Inflammatory macrophage treated with lipopolysaccharide for 4 hours (primary cell): ENCODE results near the gene TFR2.

Source experiments
- DNase-seq: peaks from one replicate; pipeline ENCODE4 v3.0.0-alpha.2; 2020

The TFR2 gene

DNA sequence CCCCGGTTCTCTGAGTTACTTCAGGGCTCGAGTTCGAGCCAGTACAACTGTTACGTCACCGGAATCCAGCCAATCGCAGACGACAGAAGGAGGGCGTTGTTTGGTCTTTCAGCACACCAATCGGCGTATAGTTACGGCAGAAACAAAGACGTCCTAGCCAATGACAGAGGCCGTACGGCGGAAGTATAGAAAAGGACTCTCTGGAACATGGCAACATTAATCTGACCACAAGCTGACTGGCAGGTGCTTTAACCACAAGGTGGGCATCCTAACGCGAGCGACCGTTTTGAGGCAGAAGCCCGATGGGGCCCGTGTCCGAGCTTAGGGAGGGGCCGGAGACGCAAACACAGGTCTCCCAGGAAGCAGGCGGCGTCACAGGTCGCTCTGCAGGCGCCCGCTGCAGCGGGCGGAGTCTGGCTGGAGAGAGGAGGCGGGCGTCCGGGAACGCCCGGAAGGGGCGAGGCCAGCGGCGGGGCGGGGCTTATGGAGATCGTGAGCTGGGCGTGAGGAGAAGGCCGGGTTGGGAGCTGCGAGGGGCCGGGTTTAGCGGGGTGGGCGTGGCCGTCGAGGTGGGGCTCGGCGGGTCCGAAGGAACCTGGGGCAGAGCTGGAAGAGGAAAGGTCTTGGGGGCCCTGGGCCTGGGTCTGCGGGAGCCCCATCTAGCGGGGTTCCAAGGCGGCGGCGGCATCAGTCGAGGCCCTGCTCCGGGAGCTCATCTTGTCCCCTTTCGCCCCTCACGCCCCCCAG lies 29.2 kb downstream of the TFR2 start, which contains the start of gene MOSPD3:
TSS of gene MOSPD3 (plus strand) at position 558 of the 747 bp plus-strand sequence. CDS start 252 bp downstream, outside the sequence.
- DNase-seq: peak; percentile 99

DNA sequence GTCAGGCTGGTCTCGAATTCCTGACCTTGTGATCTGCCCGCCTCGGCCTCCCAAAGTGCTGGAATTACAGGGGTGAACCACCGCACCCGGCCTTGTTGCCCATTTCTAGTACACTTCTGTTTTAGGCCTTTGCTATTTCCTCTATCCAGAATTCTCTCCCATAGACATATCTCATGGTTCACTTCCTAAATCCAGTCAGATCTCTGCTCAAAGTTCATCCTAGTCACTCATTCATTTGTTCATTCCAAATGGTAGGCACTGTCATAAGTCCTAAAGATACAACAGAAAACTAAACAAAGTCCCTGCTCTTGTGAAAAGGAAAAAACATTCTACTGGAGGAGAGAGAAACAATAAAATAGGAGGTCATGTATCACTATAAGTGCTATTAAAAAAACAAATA lies 31.4 kb downstream of the TFR2 start:
- DNase-seq: peak; percentile 33

DNA sequence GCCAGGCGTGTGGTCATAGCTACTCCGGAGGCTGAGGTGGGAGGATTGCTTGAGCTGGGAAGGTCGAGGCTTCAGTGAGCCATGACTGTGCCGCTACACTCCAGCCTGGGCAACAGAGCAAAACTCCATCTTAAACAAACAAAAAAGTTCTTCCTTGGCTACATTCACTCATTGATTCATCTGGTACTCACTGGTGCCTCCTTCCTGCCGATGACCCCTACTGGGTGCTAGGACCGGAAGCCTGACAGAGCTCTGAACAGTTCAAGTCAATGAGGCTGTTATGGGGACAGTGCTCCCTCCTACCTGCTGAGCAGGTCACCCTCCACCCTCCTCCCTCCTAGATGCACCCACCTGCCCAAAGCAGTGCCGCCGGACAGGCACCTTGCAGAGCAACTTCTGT lies 34.2 kb downstream of the TFR2 start:
- DNase-seq: no peak

DNA sequence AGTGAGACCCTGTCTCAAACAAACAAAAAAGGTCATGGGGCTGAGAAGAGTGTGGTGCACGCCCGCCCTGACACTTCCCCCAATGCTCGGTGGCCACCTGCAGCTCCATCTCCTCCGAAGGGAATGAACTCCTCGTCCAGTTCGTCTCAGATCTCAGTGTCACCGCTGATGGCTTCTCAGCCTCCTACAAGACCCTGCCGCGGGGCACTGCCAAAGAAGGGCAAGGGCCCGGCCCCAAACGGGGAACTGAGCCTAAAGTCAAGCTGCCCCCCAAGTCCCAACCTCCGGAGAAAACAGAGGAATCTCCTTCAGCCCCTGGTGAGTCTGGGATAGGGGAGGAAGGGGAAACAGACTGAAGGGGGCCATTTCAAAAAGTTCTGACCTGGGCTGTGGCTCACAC lies 35.0 kb downstream of the TFR2 start:
- DNase-seq: no peak

DNA sequence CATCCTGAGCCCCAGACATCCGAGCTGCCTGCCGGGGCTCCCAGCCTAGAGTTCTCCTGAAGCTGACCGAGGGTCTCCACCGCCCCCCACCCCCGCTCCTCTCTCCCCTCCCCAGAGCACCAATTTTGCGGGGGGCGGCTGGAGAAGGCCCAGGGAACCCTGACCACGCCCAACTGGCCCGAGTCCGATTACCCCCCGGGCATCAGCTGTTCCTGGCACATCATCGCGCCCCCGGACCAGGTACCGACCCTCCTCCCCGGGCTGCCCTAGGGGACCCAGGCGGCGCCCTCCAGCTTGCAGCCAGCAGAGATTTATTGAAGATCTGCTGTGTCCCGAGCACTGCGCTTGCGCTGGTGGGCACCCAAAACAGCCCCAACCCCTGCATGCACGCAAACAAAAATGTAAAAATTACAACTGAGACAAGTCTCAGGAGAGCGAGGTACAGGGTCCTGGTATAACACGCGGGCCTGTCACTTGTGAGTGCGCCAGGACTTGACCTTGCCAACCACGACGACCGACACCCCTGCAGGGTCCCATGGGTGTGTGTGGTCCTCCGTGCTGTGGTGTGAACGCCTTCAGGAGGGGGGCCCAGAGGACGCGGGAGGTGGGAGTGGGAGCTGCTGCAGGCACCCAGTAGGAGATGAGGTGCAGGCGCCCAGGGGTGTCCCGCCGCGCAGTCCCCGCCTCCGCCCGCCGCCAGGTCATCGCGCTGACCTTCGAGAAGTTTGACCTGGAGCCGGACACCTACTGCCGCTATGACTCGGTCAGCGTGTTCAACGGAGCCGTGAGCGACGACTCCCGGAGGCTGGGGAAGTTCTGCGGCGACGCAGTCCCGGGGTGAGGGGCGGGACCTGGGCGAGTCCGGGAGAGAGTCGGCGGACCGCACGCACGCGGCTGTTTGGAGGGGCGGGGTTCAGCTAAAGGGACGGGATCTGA lies 36.1 kb downstream of the TFR2 start:
- peak; percentile 49 for DNase-seq

DNA sequence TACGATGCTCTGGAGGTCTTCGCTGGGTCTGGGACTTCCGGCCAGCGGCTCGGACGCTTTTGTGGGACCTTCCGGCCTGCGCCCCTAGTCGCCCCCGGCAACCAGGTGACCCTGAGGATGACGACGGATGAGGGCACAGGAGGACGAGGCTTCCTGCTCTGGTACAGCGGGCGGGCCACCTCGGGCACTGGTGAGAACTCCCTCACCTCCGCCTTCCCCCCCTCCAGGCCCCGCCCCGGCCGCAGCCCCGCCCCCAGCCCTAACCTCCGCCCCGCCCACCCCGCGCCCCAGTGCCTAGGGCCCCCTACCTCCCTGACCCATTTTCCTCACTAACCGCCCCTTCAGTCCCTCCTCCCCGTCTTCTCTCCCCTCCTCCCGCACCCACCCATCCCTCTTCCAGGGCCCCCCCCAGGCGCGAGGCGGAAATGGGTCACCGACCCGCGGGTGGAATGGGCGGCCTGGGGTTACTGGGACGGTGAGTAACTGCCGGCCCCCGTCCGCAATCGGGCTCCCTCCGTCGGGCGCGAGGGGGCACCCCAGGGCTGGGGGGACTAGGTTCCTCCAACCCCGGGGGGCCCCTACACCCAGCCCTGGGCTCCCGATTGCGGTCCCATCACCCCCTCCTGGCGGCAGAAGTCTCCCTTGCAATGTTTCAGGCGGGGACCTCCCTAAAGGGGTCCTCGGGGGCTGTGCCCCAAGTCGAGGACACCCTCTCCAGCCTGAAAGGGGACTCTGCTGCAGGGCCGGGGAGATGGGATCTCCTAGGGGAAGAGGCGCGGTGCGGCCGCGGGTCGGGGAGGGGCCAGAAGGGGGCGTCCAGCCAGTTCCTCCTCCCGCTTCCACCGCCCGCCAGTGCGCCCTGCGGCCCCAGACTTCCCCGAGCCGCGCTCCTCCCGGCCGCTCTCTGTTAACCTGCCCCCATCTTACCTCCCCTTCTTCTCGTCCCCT lies 37.0 kb downstream of the TFR2 start:
- peak; percentile 63 for DNase-seq

DNA sequence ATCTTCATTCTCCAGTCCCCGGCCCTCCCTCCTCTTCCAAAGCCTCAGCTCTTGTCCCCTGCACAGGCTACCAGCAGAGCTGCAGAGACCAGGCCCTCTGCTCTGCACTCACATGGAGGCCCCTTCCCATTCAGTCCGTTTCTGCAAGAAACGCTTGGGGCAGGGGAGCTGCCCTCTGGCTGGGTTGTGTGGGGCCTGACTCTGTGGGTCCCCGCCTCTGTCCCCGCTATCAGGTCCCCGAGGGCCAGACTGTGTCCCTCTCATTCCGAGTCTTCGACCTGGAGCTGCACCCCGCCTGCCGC lies 37.7 kb downstream of the TFR2 start:
- DNase-seq: no peak

DNA sequence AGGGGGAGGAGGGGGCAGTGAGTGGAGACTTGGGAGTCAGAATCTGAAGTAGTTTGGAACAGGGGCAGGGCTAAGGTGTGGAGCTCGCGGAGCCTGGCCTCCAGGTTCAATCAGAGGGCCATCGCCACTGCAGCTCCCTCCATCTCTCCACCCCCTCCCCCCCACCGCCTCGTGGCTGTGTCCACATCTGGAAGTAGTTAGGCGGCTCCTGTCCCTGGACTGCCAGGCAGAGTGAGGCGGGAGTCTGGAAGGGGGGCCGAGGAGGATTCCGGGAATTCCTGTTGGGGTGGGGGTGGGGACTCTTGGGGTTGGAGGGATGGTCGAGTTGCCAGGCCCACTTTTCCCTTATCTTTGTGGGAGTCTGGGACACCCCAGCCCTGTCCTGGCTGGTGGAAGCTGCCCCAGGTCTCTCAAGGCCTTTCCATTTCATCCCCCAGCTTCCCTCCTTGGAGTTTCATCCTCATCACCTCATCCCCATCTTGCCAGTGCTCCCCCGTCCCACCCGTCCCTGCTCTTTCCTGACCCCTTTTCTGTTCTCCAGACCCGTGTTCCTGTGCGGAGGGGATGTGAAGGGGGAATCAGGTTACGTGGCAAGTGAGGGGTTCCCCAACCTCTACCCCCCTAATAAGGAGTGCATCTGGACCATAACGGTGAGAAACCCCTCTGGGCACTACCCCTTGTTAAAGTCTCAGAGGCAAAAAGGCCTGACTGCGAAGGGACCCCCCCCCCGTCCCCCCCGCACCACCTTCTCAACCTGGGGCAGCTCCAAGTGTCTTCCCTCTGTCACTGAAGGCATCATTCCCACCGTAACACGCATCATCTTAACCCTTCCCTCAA lies 38.2 kb downstream of the TFR2 start:
- DNase-seq: no peak

DNA sequence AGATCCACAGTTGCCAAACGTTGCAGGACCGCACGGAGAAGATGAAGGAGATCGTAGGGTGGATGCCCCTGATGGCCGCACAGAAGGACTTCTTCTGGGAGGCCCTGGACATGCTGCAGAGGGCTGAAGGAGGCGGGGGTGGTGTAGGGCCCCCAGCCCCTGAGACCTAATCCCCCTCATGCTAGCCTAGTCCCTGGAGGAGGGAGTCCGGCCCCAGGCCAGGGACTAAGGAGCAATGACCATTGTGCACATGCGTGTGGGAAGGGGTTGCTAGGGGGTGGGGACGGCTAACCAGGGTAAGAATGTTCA lies 40.7 kb downstream of the TFR2 start:
- no peak for DNase-seq

DNA sequence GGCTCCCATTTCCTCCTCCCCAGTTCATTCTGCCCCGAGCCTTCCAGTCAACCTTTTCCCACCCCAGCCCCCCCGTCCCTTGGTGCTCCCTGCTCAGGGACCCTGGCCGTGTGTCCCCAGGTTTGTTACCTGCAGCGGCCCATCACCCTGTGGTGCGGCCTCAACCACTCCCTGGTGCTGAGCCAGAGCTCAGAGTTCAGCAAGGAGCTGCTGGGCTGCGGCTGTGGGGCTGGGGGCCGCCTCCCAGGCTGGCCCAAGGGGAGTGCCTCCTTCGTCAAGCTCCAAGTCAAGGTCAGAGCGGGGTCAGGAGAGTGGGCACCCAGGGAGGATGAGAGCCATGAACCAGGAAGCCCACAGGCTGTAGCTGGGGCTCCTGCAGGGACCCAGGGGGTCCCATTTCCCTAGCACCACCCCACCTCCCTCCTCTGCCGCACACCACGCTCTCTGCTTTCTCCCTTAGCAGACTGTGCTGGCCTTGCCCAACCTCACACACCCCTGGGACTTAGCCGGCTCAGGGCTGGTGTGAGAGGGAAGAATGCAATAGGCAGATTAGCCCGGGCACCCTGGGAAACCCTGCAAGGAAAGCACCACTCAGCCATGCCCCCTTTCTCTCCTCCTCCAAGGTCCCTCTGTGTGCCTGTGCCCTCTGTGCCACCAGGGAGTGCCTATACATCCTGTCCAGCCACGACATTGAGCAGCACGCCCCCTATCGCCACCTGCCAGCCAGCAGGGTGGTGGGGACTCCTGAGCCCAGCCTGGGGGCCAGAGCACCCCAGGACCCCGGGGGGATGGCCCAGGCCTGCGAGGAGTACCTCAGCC lies 41.2 kb downstream of the TFR2 start:
- no peak for DNase-seq

DNA sequence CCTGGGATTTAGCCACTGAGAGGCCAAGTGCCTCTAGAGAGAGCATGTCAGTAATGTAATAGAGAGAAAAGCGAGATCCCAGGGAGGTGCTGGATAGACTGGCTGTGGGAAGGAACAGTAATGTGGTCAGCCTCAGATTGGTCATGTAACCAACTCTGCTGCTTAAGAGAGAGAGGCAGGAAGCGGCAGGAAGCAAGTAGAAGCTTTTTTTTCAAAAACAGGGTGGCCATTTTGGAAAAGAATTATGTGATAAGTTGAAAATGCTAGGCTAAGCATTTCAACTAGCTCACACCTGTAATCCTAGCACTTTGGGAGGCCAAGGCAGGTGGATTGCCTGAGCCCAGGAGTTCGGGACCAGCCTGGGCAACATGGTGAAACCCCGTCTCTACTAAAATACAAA lies 42.9 kb downstream of the TFR2 start:
- no peak for DNase-seq

DNA sequence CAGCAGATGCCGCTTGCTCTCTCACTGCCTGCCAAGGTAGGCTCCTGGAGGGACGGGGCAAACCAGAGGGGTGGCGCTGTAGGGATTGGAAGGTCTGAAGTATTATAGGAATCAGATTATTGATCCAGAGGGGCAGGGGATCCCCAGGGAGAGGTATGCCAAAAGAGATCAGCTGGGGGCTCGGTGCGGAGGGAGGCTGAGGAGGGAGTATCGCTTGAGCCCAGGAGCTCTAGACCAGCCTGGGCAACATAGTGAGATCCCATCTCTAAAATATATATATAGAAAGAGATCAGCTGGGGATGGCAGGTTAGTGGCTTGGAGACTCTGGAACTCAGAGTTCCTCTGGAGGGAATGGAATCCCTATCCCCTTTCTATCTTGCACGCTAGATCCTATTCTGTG lies 46.2 kb downstream of the TFR2 start:
- no peak for DNase-seq

DNA sequence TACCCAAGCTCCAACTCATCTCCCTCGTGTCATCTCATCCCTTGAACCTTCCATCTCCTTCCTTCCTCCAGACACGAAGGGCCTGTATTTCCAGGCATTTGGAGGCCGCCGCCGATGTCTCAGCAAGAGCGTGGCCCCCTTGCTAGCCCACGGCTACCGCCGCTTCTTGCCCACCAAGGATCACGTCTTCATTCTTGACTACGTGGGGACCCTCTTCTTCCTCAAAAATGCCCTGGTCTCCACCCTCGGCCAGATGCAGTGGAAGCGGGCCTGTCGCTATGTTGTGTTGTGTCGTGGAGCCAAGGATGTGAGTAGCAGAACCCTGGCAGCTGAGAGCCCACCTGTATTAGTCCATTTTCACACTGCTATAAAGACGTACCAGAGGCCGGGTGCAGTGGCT lies 49.8 kb downstream of the TFR2 start:
- no peak for DNase-seq

DNA sequence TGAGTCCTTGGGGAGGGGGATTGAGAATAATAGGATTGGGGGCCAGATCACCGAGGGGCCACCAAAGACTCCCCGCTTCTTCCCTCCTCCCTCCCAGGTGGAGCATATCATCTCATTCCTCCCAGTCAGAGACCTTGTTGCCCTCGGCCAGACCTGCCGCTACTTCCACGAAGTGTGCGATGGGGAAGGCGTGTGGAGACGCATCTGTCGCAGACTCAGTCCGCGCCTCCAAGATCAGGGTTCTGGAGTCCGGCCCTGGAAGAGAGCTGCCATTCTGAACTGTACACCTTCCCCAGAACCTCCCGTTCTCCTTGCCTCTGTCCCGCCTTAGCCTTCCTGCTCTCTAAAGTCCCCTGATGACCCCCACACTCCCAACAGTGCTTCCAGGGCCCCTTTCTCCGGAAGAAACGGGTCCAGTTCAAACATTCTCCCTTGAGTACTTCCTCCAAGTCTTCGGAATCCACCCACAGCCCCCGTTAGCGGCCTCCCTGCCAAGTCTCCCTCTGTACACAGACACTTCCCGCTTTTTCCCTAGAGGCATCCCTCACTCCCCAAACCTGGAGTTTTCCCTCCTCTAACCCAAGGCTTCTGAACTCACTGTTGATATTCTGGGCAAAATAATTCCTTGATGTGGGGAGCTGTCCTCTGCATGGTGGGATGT lies 51.1 kb downstream of the TFR2 start:
- DNase-seq: no peak

DNA sequence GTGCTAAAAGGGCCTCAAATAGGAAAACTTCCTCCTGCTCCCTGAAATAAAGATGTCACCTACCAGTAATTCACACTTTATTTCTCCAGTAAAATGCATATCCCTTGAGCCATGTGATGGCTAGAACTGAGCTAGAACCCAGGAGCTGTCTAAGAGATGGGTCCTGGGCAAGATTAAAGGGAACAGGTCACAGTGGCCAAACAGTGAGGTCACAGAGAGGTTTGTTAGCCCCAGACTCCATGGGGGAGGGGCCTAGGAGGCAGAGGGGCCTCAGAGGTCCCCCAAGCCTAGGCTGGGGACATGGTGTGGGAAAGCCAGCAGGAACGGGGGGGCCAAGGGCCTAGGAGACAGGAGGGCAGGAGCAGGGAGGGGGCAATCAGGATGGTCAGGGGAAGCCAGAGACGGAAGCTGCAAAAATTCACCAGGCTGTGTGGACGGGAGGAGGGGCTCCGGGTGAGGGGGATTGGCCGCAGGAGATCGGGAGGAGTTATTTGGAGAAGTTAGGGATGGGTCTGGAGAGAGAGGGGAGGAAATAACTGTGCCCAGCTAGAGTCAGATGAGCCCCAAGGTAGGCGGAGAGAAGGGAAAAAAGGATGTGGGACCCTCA lies 51.9 kb downstream of the TFR2 start:
- no peak for DNase-seq

DNA sequence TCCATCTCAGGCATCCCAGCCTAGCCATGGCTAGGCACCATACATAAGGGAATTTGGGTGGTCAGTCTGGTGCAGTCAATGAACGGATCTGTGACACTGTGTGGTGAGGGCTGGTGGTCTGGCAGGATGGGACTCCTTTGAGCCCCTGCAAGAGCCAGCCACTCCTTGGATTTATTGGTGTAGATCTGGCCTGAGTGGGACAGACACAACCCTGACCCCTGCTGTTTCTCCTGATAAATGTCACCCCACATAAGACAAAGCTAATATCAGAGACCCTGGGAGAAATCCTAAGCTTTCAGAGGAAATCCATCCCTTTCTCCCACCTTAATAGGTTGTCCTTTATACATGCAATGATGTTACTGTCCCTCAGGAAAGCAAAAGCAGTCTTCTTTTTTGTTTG lies 52.9 kb downstream of the TFR2 start:
- DNase-seq: peak; percentile 33

DNA sequence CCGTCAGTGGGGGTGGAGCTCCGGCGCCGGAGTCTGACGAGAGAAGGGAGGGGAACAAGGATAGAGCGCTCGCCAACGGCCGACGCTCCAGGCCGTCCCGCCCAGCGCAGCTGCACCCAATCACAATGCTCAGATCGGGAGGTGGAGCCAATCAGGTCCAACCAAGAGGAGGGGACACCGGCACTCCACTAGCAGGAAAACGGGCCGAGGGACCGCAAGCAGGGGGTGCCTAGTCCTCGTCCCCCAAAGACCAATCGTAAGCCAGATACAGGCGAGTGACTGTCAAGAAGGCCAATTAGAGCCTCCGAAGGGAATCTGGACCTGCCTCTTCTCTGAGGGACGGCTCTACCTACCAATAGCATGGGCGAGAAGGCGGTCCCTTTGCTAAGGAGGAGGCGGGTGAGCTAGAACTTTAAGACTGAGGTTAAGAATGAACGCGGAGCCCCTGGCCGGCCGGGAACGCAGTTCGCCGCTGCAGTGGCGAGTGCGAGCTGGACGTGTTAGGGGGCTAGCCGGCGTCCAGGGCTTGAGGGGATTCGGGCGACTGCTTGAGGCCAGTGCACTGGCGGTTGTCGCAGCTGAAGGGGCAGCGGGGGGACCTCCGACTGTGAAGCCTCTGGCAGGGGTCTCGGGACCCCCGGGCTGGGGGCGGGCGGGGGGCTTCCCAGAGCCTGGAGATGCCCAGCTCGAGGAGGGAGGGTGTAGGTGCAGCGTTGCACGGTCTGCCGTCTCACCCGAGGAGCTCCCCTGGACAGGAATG lies 54.9 kb downstream of the TFR2 start, which contains the start of gene FBXO24:
TSS of gene FBXO24 (plus strand) at position 63 of the 760 bp plus-strand sequence. CDS start at position 361, 298 bp downstream.
- DNase-seq: peak; percentile 100

DNA sequence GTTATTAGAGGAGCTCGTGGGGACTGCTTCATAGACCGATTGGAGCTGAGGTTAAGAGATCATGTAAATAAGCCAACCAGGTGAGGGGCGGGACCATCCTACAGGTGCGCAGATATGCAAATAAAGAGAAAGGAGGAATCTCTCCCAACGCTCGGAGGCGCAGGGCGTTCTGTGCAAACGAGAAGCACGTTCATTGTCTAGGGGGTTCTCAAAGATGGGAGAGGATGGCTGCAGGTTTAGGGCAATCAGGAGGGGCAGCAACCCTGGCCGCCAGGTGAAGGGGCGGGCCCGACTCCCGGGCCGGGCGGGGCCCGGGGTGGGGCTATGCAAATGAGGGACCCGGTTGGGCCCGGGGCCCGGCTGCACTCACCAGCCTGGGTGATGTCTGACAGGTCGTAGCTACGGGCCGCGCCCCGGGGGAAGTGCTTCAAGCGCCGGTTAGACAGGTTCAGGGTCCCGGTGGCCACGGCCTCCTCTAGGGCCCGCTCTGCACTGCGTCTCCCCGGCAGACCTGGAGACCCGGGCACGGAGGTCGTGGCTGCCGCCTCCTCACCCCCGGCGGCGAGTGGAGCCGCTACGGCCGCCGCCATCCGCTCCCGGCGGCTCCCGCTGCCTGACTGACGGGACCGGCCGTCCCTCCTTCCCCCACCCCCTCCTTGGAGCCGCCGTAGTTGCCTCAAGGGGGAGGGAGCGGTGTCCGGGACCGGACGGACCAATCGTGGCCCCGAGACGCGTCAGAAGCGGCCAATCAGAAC lies 55.7 kb downstream of the TFR2 start, which contains the start of gene LRCH4:
TSS of gene LRCH4 (minus strand) at position 619 of the 755 bp plus-strand sequence. CDS start at position 590, 29 bp downstream.
- DNase-seq: peak; percentile 52
